Activated naive CD8-positive, alpha-beta T cell (primary cell): ENCODE measurements around the gene PRCC.

Experiments
- H3K27ac Mint-ChIP-seq: one replicate; pipeline ENCODE4 v1.8.0; 2021; ENCODE audit warnings: mixed read lengths
- H3K27me3 Mint-ChIP-seq: one replicate; pipeline ENCODE4 v1.8.0; 2021; ENCODE audit warnings: mixed read lengths
- H3K36me3 Mint-ChIP-seq: one replicate; pipeline ENCODE4 v1.8.0; 2021; ENCODE audit warnings: mixed read lengths
- H3K4me1 Mint-ChIP-seq: one replicate; pipeline ENCODE4 v1.8.0; 2021; ENCODE audit warnings: low read depth, mixed read lengths
- H3K4me3 Mint-ChIP-seq: one replicate; pipeline ENCODE4 v1.8.0; 2021; ENCODE audit warnings: mild to moderate bottlenecking, mixed read lengths
- H3K9me3 Mint-ChIP-seq: one replicate; pipeline ENCODE4 v1.8.0; 2021; ENCODE audit warnings: low read depth, mixed read lengths

The PRCC gene

GRCh38 chr1:156794506-156795373 lies 27.4 kb downstream of the PRCC start:
- Mint-ChIP-seq H3K36me3 (peaks cover 4% of the 10 kb centered on the region), H3K27me3 (no peaks in the 10 kb centered on the region), H3K9me3 (no peaks in the 10 kb centered on the region), H3K4me1 (no peaks in the 10 kb centered on the region), H3K4me3 (no peak overlapping the region), H3K27ac (no peak overlapping the region)

GRCh38 chr1:156795374-156795733 lies 28.0 kb downstream of the PRCC start:
- no peaks in the 10 kb centered on the region for H3K9me3 Mint-ChIP-seq
- no peaks in the 10 kb centered on the region for H3K27me3 Mint-ChIP-seq
- no peaks in the 10 kb centered on the region for H3K4me1 Mint-ChIP-seq
- no peak overlapping the region for H3K27ac Mint-ChIP-seq
- H3K36me3 Mint-ChIP-seq = peaks cover 4% of the 10 kb centered on the region
- H3K4me3 Mint-ChIP-seq = no peak overlapping the region

GRCh38 chr1:156795787-156796186 lies 28.5 kb downstream of the PRCC start:
- Mint-ChIP-seq H3K27ac (no peak overlapping the region), H3K9me3 (no peaks in the 10 kb centered on the region), H3K36me3 (peaks cover 4% of the 10 kb centered on the region), H3K4me1 (no peaks in the 10 kb centered on the region), H3K4me3 (no peak overlapping the region), H3K27me3 (no peaks in the 10 kb centered on the region)

- no peak overlapping the region for H3K27ac Mint-ChIP-seq
- no peaks in the 10 kb centered on the region for H3K9me3 Mint-ChIP-seq
- no peak overlapping the region for H3K4me3 Mint-ChIP-seq
- H3K27me3 Mint-ChIP-seq = no peaks in the 10 kb centered on the region
- peaks cover 4% of the 10 kb centered on the region for H3K36me3 Mint-ChIP-seq
- peaks cover 4% of the 10 kb centered on the region for H3K4me1 Mint-ChIP-seq
Measured at GRCh38 chr1:156796340-156797097, 29.2 kb downstream of the PRCC start.

GRCh38 chr1:156797212-156797871 lies 30.0 kb downstream of the PRCC start:
- no peak overlapping the region for H3K4me3 Mint-ChIP-seq
- H3K4me1 Mint-ChIP-seq = peaks cover 4% of the 10 kb centered on the region
- H3K27ac Mint-ChIP-seq = no peak overlapping the region
- no peaks in the 10 kb centered on the region for H3K27me3 Mint-ChIP-seq
- H3K36me3 Mint-ChIP-seq = peaks cover 4% of the 10 kb centered on the region
- no peaks in the 10 kb centered on the region for H3K9me3 Mint-ChIP-seq

- Mint-ChIP-seq H3K9me3 (no peaks in the 10 kb centered on the region), H3K27me3 (no peaks in the 10 kb centered on the region), H3K36me3 (peaks cover under 1% of the 10 kb centered on the region), H3K27ac (peak overlapping the region; percentile 50), H3K4me3 (no peak overlapping the region), H3K4me1 (peaks cover 6% of the 10 kb centered on the region)
Measured at GRCh38 chr1:156801409-156802121, 34.2 kb downstream of the PRCC start.

GRCh38 chr1:156802421-156802935 lies 35.1 kb downstream of the PRCC start:
- peaks cover 13% of the 10 kb centered on the region for H3K4me1 Mint-ChIP-seq
- peaks cover 7% of the 10 kb centered on the region for H3K36me3 Mint-ChIP-seq
- peak overlapping the region; percentile 50 for H3K27ac Mint-ChIP-seq
- no peak overlapping the region for H3K4me3 Mint-ChIP-seq
- H3K9me3 Mint-ChIP-seq = no peaks in the 10 kb centered on the region
- no peaks in the 10 kb centered on the region for H3K27me3 Mint-ChIP-seq

- peaks cover 9% of the 10 kb centered on the region for H3K36me3 Mint-ChIP-seq
- peak overlapping the region; percentile 34 for H3K27ac Mint-ChIP-seq
- H3K4me1 Mint-ChIP-seq = peaks cover 21% of the 10 kb centered on the region
- no peaks in the 10 kb centered on the region for H3K27me3 Mint-ChIP-seq
- H3K4me3 Mint-ChIP-seq = no peak overlapping the region
- no peaks in the 10 kb centered on the region for H3K9me3 Mint-ChIP-seq
Measured at GRCh38 chr1:156803086-156803851, 35.9 kb downstream of the PRCC start.

- H3K27me3 Mint-ChIP-seq = no peaks in the 10 kb centered on the region
- H3K9me3 Mint-ChIP-seq = no peaks in the 10 kb centered on the region
- H3K4me3 Mint-ChIP-seq = no peak overlapping the region
- peak overlapping the region; percentile 16 for H3K27ac Mint-ChIP-seq
- H3K4me1 Mint-ChIP-seq = peaks cover 27% of the 10 kb centered on the region
- peaks cover 9% of the 10 kb centered on the region for H3K36me3 Mint-ChIP-seq
Measured at GRCh38 chr1:156804026-156804425, 36.7 kb downstream of the PRCC start.

- Mint-ChIP-seq H3K9me3 (no peaks in the 10 kb centered on the region), H3K4me3 (no peak overlapping the region), H3K4me1 (peaks cover 28% of the 10 kb centered on the region), H3K27ac (peak overlapping the region; percentile 30), H3K36me3 (peaks cover 9% of the 10 kb centered on the region), H3K27me3 (no peaks in the 10 kb centered on the region)
Measured at GRCh38 chr1:156804572-156805243, 37.4 kb downstream of the PRCC start.

- Mint-ChIP-seq H3K27me3 (no peaks in the 10 kb centered on the region), H3K27ac (no peak overlapping the region), H3K36me3 (peaks cover 9% of the 10 kb centered on the region), H3K4me1 (peaks cover 29% of the 10 kb centered on the region), H3K4me3 (no peak overlapping the region), H3K9me3 (no peaks in the 10 kb centered on the region)
Measured at GRCh38 chr1:156805766-156806511, 38.6 kb downstream of the PRCC start.

- H3K36me3 Mint-ChIP-seq = peaks cover 17% of the 10 kb centered on the region
- H3K27ac Mint-ChIP-seq = peak overlapping the region; percentile 62
- H3K4me3 Mint-ChIP-seq = no peak overlapping the region
- H3K4me1 Mint-ChIP-seq = peaks cover 33% of the 10 kb centered on the region
- H3K27me3 Mint-ChIP-seq = no peaks in the 10 kb centered on the region
- H3K9me3 Mint-ChIP-seq = no peaks in the 10 kb centered on the region
Measured at GRCh38 chr1:156806512-156807440, 39.4 kb downstream of the PRCC start.
